Psoas muscle (tissue), 8 donors: ENCODE data around the gene TKTL1. TPM values are rescaled to one million over a fixed set of nuclear protein-coding genes. Genes with fewer than 3 reads are reported as not detected.

Experiments
- ATAC-seq, 4 donors: fragments of 200-7000 bp; cut with Tn5 transposase; one replicate each; pipeline ENCODE4 v1.9.1; 2020; ENCODE audit warnings: moderate library complexity in 3 of 4, mild to moderate bottlenecking in 2 of 4
- DNase-seq, 2 donors: peaks; one replicate each; pipeline ENCODE4 v3.0.0-alpha.2; 2020
- H3K27ac ChIP-seq: fragments of 200-600 bp; one replicate; pipeline ENCODE4 v1.8.0; 2022
- H3K27me3 ChIP-seq, 3 donors: fragments of 200-600 bp in 1 of 3; one replicate each; pipeline versions ENCODE4 v1.6.1 to v1.8.0; 2013 to 2022; ENCODE audit warnings: low read length in 2 of 3, mild to moderate bottlenecking in 2 of 3, moderate library complexity in 1 of 3; ENCODE audit not compliant: insufficient read depth in 3 of 3
- H3K36me3 ChIP-seq, 2 donors: fragments of 200-600 bp in 1 of 2; one replicate each; pipeline versions ENCODE4 v1.6.1 to v1.8.0; 2013 to 2022; ENCODE audit warnings: low read depth in 1 of 2, mild to moderate bottlenecking in 1 of 2, moderate library complexity in 1 of 2; ENCODE audit not compliant: insufficient read depth in 1 of 2
- H3K4me1 ChIP-seq: fragments of 200-600 bp; one replicate; pipeline ENCODE4 v1.8.0; 2022
- H3K4me3 ChIP-seq: fragments of 200-600 bp; one replicate; pipeline ENCODE4 v1.8.0; 2022; ENCODE audit warnings: mild to moderate bottlenecking
- H3K9me3 ChIP-seq: fragments of 200-600 bp; one replicate; pipeline ENCODE4 v1.8.0; 2022
- WGBS, 3 donors: extraction: QIAGEN DNeasy Blood & Tissue Kit; methylation state at CpG; one replicate each; pipeline versions ENCODE4 v1.1.6 to v1.1.7; 2013; 5-methylcytosine and 5-hydroxymethylcytosine counted together
- intact Hi-C, 2 donors: fragments of 100-400 bp; cut with DNase I; formaldehyde crosslinking; loops; one replicate each; pipeline versions ENCODE4 v1.11.0 to v1.14.2; 2022
- polyA plus RNA-seq, 3 donors: library from polyadenylated mRNA; stranded (reverse); fragments of 200-250 nt; gene quantifications; one replicate each; pipeline ENCODE4 v1.2.3, GENCODE V29; 2013
- total RNA-seq, 4 donors: library from RNA; stranded (reverse); fragmentation: NEBNext Ultra II Directional in 2 of 4; extraction: Animal tissue kit (Norgen Biotek cat#: 25700) in 2 of 4; gene quantifications; one replicate each; pipeline versions ENCODE4 v1.2.1 to v1.2.4, GENCODE V29; 2021 to 2023
- TF ChIP-seq, protein P1 (sequence below): fragments of 200-600 bp; IDR thresholded peaks from one replicate; pipeline ENCODE4 v1.8.0; 2022; ENCODE audit warnings: antibody characterized with exemption
- donor health status: healthy with polysubstance abuse.
- donor health status: DM: no; HTN: no; CAD: no; lungs with moderate emphysema.
- donor health status: Bipolar disorder and iron deficiency.
- donor health status: healthy.
- donor health status: DM: yes; HTN: yes; CAD: no.
- donor health status: DM: no; HTN: no; CAD: no.
- donor health status: DM: no; HTN: no; CAD: no.
- donor health status: DM: yes; HTN: yes; CAD: no.

Gene TKTL1
- total and polyA plus RNA-seq, 7 donors, result 0.19 to 0.52 (median 0.28) TPM; not detected in 1

DNA sequence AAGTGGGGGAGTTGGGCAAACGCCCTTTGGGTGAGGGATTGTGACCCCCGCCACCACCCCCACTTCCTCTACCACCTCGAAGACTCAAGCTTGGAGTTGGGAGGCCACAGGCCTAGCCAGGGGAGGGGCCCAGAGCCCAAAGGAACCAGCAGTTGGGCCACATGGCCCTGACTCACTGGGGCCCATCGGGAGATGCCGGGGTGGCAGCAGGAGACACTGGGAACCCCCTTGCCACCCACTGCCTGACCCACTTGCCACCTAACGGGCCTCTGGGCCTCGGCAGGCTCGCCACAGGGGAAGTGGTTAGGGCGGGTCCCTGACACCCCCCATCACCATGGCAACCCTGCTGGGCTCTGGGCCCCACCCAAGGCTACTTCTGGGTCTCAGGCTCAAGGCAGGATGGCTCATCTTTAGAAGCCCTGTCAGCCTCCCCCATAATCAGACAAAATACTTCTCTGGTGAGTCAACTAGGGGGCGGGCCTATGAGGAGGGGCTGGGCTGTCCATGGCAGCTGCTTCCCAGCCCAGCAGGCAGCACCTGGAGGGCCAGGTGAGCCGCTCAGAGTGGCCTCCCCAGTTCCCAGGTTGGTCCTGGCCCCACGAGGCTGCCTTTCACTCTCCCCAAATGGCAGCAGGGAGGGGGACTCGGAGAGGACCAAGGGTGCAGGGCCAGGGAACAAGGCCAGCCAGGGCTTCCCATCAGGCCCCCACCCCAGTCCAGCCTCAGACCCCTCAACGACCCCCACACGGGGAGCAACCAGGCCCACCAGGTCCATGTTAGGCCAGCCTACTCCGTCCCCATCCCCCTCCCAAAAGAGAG is 73.2 kb downstream of the TKTL1 start:
- TF ChIP-seq, protein P1, sequence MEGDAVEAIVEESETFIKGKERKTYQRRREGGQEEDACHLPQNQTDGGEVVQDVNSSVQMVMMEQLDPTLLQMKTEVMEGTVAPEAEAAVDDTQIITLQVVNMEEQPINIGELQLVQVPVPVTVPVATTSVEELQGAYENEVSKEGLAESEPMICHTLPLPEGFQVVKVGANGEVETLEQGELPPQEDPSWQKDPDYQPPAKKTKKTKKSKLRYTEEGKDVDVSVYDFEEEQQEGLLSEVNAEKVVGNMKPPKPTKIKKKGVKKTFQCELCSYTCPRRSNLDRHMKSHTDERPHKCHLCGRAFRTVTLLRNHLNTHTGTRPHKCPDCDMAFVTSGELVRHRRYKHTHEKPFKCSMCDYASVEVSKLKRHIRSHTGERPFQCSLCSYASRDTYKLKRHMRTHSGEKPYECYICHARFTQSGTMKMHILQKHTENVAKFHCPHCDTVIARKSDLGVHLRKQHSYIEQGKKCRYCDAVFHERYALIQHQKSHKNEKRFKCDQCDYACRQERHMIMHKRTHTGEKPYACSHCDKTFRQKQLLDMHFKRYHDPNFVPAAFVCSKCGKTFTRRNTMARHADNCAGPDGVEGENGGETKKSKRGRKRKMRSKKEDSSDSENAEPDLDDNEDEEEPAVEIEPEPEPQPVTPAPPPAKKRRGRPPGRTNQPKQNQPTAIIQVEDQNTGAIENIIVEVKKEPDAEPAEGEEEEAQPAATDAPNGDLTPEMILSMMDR, result no peak
- Histone ChIP-seq H3K36me3 (peaks cover 0 to 8% of the 10 kb centered on the region in 2 donors), H3K27ac (peak overlapping the region; percentile 71), H3K4me3 (peak overlapping the region; percentile 69), H3K9me3 (no peaks in the 10 kb centered on the region), H3K4me1 (peaks cover 3% of the 10 kb centered on the region), H3K27me3 (no peaks in the 10 kb centered on the region)
- ATAC-seq, result peak; percentile 7 to 44 (median 19)
- intact Hi-C loops, result no loop called here
- DNase-seq, result peak; percentile 83 to 84
- WGBS, 3 donors, result 36 to 50% (median 49%) methylated on average over 2 to 16 of the region's 16 CpGs

DNA sequence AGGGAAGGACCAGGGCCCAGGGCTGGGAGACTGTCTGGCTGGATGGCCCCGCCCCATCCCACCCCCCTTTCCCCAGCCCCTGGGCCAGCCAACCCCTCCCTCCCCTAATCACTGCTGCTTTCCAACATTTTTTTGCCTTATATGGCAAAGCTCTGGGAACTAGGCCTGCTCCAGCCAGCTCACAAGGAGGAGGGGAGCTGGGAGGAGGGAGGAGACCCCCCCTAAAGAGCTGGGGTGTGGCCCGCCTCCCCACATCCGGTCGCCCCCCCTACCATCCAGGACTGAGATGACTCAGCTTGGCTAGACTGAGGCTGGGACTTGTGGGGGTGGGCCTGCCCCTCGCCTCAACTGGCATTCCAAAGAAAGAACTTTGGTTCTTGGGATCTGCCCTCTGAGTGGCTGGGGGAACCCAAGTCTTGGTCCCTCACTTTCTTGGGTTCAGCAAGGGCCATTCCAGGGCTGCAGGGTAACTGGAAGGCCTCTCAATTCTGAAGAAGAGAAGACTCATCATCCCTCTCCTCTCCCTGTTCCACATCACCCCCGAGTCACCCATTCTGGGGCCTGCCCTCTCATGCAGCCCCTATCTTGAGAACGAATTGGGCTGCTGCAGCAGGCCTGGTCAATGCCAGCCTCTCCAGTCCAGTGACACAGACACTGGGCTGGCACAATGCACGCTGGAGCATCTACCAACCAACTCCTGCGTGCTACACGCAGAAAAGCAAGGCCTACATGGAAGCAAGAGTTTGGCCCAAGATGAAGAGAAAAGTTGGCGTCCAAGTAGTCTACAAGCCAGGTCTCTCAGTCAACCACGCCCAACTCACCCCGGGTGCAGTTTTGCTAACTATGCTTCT is 74.1 kb downstream of the TKTL1 start:
- H3K36me3 ChIP-seq, result peaks cover 0 to 7% of the 10 kb centered on the region in 2 donors
- peak; percentile 11 to 29 (median 16) for ATAC-seq
- peak overlapping the region; percentile 69 for H3K4me3 ChIP-seq
- no peaks in the 10 kb centered on the region for H3K27me3 ChIP-seq
- no peaks in the 10 kb centered on the region for H3K9me3 ChIP-seq
- 32 to 49% (median 34%) methylated on average over 10 to 13 of the region's 13 CpGs for WGBS, 3 donors
- DNase-seq, result peak; percentile 80 to 81
- peak overlapping the region; percentile 71 for H3K27ac ChIP-seq
- TF ChIP-seq, protein P1, result no peak
- H3K4me1 ChIP-seq, result peaks cover 8% of the 10 kb centered on the region
- intact Hi-C loops, result no loop called here

DNA sequence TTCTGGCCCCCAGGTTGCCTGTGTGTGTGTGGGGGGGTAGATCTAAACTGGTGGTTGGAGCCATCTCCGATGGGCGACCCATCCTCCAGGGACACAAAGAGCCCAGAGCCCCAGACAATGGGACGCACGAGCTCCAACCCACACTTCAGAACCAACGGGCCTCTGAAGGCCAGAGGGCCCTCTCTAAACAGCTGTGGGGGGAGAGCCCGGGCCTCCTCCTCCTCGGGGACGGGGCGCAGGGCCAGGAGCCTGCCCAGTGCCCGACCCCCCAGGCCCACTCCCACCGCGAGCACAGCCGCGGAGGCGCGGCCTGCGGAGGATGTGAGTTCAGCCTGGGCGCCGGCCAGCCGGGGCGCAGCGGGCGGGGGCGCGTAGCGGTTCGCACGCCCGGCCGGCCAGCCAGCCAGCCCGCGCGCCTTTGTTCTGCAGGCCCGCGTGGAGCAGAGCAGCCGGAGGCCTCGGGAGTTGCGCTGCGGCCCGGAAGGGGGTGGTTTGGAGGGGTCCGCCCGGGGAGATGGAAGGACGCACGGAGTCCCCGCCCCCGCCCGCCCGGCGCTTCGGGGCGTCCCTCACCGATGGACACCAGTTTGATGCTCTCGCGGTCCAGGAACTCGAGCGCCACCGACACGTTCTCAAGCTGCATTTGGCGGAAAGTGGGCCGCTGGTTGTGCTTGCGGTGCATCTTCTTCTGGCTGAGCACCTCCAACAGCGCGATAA is 74.9 kb downstream of the TKTL1 start:
- Histone ChIP-seq H3K4me3 (peak overlapping the region; percentile 69), H3K4me1 (peaks cover 8% of the 10 kb centered on the region), H3K27me3 (no peaks in the 10 kb centered on the region), H3K9me3 (no peaks in the 10 kb centered on the region), H3K27ac (peak overlapping the region; percentile 71), H3K36me3 (no peaks in the 10 kb centered on the region)
- DNase-seq (peak; percentile 43 to 61), ATAC-seq (no peak)
- intact Hi-C loops, result no loop called here
- WGBS, 3 donors, result 2 to 38% (median 9%) methylated on average over 6 to 61 of the region's 63 CpGs
- TF ChIP-seq, protein P1, result no peak

DNA sequence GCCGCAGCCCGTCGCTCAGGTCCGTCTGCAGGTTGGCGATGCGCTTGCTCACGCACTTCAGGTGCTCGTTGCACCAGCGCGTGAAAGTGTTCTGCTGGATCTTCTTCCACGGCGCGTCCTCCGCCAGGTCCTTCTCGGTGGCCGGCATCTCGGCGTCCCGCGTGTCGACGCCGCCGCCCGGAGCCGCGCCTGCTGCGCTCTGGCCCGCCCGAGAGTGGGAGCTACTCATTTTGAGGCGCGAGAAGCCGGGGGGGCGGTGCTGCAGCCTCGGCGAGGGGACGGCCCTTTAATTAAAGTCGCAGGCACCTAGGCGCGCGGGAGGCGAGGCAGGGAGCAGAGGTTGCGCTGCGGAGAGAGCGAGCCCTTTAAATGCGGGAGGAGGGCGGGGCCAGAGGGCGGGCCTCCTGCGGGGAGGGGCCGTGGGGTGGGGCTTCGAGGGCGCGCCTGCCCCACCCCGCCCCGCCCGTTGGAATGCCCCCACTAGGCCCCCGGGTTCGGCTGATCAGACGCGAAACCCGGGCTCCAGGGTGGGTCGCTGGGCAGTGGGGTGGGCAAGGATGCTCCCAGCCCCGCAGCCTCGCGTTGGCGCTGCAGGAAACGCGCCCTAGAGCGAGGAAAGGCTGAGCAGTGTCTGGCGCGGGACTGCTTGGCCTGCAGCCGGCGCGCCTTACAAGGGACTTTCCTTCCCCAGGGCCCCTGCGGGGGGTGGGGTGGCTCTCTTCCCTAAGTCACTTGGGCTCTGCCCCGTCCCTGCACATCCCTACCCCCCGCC is 75.6 kb downstream of the TKTL1 start:
- H3K36me3 ChIP-seq, result no peaks in the 10 kb centered on the region
- H3K4me3 ChIP-seq, result peak overlapping the region; percentile 69
- H3K27me3 ChIP-seq, result no peaks in the 10 kb centered on the region
- no peaks in the 10 kb centered on the region for H3K9me3 ChIP-seq
- ATAC-seq (peak; percentile 78 to 86 (median 82)), DNase-seq (peak; percentile 94 to 96)
- WGBS, 3 donors, result 0 to 27% (median 1%) methylated on average over 23 to 74 of the region's 77 CpGs
- H3K4me1 ChIP-seq, result peaks cover 8% of the 10 kb centered on the region
- H3K27ac ChIP-seq, result peak overlapping the region; percentile 71
- intact Hi-C loops, result no loop called here
- TF ChIP-seq, protein P1, result no peak
